GM19238 (cell line): ENCODE measurements around the gene TOM1.

Experiments
- DNase-seq: peaks from one replicate; pipeline ENCODE4 v3.0.0; 2011; ENCODE audit warnings: low spot score; ENCODE audit not compliant: insufficient read length

The TOM1 gene

DNA sequence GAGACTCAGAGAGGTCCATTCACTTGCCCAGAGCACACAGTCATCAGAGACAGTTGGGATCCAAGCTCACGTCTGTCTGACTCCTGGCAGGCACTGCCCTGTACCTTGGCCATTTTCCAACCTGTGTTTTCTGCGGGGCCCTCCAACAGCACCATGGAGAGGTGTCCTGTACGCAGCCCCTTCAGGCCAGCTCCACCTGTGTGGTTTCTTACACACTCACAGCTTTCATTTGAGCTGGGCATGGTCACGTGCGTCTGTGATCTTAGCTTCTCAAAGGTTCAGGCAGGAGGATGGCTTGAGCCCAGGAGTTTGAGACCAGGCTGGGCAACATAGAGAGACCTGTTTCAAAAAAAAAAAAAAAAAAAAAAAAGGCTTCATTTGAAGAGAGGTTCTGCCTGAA lies 24.4 kb downstream of the TOM1 start:
- no peak for DNase-seq

DNA sequence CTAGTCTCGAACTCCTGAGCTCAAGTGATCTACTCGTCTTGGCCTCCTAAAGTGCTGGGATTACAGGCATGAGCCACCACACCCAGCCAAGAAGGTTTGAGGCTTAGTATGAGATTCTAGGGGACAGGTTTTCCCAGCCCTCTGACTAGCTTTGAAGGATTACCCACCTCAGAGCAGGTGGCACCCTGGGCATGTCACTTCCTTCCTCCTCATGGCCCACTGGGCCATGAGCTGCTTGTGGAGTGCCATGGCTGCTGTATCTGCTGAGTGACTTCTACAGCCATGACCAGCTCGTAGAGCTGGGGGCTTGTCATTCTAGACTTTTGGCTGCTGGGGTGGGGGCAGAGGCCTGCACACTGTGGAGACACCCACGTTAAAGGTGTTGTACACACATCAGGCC lies 25.1 kb downstream of the TOM1 start:
- no peak for DNase-seq

DNA sequence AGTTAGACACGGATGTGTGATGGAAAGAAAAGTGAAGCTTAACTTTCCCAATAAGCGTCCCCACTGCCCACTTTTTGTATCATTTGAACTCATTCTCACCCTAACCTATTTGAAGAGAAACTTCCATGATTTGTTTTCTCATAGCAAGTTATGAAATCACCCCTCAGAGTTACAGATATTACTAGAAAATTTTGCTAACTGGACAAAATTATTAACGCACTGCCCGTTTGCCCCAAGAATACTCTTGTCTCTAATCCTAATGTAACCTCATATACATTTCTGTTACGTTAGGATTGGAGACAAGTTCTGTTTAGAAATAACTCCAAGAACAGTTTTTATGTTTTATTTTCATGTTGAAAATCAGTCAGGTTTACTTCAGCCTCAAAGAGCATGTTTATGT lies 25.5 kb downstream of the TOM1 start:
- DNase-seq = no peak

DNA sequence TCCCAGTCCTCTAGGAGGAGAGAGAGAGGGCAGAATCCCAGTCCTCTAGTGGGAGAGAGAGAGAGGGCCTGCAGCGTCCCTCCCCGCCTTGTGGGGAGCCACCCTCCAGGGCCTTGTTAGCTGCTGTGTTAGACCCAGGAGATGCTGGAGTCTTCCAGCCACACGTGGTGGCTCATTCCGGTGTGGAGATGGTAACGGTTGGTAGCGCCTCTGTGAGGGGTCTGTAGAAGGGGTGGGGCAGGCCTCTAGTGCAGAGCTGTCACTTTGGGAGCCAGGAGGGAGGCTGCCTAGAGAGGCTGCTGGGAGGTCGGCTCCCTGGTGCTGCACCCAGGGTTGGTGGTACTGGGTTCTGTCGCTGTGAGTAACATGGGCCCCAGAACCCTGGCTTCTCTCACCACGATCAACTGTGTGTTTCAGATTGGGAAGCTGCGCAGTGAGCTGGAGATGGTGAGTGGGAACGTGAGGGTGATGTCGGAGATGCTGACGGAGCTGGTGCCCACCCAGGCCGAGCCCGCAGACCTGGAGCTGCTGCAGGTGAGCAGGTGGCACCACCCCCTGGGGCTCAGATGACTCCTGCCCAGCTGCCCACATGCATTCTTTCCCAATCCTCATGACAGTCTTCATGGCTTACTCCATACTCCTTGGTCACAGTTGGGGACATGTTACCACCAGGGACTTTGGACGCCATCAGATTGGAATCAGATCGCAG lies 27.3 kb downstream of the TOM1 start:
- DNase-seq = no peak

DNA sequence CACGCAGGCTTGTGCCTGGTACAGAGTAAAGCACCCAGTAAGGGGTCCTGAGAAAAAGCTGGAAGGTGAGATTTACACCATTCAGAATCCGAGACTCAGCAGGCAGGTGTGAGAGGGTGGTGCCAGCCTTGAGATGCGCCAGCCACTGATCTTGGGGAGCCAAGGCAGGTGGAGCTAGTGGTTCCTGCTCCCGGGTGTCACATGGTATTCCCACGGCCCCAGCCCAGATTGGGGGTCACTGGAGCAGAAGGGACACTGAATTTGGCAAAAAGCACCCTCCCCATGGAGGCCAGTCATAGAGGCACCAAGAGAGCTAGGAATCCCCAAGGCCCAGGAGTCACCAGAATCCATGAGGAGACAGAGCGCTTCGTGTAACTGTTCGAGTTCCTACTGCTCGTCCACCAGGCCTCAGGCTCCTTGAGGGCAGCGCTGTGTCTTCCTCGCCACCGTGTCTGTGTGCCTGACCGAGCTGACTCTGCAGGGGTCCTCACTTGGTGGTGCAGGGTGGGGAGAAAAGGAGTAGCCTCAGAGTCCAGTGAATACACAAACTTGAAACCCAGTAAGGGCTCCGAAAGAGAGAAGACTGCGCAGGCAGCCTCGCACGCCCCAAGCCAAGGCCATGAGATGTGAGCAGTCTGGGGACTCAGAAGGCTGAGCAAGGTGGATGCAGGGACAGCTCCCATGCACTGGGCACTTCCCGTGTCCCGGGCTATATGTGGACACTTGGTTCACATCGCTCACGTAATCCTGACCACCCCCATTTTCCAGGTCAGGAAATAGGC lies 28.2 kb downstream of the TOM1 start:
- no peak for DNase-seq

DNA sequence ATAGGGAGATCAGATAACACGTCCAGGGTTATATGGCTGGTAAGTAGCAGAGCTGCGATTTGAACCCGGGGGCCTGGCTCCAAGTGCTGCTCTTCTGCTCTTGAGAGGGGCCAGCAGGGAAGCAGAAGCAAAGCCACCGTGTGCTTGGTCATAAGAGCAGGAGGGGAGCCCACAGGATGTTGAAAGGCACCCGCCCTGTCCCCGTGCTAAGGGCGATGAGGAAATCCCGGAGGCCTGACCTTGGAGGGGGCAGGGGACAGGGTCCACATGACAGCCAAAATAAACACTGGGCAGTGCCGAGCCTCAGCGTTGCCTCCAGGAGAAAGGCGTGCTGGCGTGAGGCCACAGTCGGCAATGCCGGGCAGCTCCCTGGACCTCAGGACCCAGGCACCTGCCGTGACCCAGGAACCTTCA lies 28.8 kb downstream of the TOM1 start:
- no peak for DNase-seq

DNA sequence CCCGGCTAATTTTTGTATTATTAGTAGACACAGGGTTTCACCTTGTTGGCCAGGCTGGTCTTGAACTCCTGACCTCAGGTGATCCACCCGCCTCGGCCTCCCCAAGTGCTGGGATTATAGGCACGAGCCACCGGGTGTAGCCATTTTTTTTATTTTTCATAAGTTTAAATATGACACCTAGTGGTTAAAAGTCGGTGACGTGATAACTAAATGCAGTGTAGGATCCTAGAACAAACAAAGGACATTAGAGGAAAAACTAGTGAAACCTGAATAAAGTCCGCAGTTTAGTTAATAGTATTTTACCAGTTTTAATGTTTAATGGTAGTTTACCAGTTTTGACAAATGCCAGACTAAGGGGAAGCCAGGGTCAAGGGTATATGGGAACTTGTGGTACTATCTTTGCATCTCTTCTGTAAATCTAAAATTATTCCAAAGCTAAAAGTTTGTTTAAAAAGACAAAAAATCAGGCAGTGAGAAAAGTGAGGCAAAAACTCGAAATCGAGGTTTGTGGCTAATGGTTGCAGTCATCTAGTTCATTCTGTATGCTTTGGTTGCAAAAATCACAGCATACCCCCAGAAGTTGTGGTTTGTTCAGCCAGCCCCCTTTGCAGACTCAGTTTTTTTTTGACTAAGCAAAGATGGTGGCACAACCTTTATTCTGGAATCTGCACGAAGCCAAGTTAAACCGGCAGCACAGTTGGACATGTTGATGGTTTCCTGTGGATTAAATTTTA lies 29.6 kb downstream of the TOM1 start:
- DNase-seq = no peak

DNA sequence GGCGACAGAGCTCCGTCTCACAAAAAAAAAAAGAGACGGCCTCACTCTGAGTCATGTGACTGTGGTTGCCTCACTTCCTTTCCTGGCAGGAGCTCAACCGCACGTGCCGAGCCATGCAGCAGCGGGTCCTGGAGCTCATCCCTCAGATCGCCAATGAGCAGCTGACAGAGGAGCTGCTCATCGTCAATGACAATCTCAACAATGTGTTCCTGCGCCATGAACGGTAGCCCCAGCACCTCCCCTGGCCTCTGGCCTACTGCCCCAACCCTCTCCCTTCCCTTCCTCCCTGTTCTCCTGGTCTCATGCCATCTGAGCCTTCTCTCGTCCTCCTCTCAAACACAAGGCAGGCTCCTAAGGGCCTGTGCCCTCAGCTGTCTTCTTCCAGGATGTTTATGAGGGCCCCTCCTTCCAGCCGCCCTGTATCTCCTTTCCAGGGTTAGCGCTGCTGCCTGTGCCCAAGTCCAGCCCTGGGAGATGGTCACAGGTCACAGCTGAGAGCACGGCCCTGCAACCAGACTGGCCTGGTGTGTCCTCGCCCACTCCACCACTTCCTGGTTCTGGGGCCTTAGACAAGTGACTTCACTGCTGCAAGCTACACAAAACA lies 30.7 kb downstream of the TOM1 start:
- no peak for DNase-seq

DNA sequence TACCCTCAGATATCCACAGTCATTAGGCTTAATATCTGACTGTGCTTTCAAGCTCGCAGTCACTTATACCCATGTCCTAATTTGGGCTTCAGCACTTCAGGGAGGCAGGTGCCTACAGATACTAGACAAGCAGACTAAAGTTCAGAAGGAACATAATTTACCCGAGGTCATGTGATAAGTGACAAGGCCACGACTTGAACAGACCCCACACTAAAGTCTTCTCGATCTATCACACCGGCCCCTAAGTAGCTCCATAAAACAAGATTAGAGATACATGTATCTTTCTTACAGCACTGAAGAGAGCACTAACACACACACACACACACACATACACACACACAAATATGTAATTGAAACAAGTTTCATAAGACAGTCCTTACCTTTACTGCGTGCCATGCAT lies 32.6 kb downstream of the TOM1 start:
- no peak for DNase-seq

DNA sequence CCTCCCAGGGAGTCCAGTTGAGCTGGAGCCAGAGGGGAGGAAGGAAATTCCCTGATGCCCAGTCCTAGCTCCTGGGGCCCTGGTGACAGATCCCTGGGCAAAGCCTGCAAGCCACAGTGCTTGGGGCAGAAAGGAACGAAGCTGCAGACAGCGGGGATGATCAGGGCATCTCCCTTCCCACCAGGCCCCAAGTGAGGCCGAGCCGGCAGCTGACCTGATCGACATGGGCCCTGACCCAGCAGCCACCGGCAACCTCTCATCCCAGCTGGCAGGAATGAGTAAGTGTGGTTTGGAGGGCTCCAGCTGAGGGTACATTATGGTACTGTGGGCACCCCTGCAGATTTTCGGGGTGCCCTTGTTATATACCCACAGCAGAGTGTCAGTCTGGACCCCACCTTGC lies 33.5 kb downstream of the TOM1 start:
- no peak for DNase-seq

DNA sequence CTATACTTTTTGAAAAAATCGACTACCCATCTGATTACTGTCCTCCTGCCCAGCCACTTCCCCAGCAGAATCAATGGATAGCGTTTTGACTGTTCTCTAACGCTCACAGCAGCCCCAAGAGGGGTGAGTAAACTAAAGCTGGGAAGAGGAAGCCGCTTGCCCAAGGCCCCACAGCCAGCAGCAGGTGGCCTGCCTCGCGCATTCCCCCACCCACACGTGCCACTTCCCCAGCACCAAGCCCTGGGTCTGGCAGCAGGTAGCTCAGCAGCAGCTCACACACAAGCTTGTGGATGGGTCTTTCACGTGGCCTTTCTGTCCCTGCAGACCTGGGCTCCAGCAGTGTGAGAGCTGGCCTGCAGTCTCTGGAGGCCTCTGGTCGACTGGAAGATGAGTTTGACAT lies 34.3 kb downstream of the TOM1 start:
- no peak for DNase-seq

DNA sequence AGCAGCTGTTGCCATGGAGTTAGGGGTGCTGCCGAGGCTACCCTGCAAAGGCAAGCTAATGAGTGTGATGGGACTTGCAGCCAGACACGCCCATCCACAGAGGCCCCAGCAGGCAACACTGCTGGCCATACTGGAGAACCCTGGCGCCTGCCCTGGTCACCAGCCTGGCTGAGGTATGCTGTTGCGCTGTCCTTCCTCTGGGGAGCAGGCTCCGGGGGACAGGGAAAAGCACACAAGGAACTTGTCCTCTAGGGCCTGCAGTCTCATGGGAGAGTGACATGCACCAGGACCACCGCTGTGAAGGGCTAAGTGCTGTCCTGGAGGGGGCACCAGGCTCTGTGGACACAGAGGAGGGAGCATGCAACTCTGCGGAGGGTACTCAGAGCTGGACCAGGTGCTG lies 35.8 kb downstream of the TOM1 start:
- no peak for DNase-seq

DNA sequence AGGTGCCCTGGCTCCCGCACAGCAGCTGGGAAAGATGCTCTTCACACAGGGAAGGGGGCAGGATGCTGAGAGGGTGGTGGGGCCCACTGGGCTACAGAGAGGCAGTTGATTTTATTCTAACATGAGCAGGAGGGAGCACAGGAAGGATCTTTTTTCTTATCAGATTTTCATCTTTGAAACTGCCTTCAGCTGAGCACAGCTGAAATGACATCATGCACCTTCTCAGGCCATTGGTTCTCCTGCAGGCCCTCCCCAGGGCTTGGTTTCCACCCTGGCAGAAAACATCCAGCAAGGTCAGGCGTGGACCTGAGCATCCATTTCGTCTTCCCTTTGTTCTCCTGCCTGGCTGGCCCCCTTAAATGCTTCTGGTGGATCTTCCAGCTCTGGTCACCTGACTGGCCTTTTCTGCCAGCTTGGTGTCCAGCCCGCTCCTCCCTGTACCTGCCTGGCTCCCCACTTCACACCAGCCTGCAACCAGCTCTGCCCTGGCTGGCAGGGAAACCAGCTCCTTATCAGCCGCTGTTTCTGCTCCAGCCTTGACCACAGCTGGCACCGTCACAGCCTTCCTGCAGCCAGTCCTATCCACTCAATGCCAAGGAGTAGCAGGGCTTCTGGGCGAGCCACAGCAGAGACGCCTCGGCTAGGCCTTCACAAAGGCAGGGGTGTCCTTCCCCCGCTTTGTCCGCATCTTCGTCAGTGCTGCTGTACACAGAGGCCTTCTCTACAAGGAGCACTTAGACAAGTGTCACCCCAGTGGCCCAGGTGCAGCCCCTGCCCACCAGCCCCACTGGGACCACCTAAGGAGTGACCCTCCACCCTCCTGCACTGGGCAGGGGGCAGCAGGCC lies 36.5 kb downstream of the TOM1 start:
- DNase-seq = no peak

DNA sequence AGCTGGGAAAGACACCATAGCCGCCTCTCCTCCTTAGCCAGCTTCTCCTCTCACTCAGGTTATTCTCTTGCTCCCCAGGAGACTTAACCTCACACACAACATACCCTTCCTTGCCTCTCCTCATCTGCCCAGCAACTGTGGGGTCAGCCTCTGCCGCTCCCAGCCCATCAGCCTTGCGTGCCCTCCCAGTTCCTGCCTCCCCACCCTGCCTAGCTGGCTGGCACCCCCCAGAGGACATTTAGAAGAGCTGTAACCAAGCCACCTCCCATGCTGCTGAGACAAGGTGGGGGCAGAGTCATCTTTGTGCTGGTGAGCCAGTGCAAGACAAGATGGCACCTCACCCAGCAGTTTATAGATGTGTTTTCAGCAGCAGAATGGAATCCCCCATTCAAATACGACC lies 38.2 kb downstream of the TOM1 start:
- no peak for DNase-seq

DNA sequence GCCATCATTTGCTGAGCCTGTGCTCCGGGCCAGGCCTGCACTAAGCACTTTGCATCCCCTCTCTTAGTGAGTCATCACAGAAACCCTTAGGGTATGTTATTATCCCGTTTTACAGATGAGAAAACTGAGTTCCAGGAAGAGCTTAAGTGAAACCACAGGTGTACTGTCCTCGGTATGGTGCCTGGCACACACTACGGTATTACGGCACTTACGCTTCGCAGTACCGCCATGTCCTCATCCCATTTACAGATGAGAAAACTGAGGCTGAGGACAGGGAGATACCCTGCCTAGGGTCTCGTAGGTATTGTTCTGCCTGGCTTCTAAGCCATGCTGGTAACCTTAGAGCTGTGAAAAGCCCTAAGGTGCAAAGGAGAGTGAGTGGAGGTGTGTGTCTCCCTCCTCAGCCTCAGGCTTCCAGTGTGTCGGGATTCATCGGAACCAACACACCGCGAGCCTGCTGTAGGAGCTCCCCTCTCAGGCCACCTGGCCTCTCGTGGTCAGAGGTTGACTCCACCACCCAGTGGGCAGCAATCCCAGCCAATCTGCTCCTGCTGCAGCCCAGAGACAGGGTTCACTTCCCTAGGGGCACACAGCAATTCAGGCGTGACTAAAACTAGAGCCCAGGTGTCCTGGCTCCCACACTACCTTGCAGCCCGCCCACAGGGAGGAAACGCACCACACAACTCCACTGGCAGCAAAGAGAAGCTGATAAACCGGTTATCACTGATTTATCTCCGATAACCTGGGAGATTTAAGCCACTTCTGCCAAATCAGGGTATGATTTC lies 41.6 kb downstream of the TOM1 start:
- no peak for DNase-seq

DNA sequence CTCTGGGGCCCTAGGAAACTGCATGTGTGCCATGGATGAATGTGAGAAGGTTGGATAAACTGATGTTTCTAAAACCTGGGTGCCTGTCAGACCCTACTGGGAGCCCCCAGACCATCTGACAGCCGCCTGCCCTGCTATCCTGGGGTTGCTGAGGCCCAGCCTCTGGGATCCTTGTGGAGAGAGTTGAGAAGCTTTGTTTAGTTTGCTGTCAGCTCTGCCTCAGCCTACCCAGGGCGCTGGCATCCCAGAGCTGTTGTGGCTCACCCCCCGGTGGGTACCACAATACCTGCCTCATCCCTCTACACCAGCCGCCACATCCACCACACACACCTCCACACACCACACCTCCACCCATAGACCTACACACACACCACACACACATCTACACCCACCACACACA lies 42.7 kb downstream of the TOM1 start:
- no peak for DNase-seq

DNA sequence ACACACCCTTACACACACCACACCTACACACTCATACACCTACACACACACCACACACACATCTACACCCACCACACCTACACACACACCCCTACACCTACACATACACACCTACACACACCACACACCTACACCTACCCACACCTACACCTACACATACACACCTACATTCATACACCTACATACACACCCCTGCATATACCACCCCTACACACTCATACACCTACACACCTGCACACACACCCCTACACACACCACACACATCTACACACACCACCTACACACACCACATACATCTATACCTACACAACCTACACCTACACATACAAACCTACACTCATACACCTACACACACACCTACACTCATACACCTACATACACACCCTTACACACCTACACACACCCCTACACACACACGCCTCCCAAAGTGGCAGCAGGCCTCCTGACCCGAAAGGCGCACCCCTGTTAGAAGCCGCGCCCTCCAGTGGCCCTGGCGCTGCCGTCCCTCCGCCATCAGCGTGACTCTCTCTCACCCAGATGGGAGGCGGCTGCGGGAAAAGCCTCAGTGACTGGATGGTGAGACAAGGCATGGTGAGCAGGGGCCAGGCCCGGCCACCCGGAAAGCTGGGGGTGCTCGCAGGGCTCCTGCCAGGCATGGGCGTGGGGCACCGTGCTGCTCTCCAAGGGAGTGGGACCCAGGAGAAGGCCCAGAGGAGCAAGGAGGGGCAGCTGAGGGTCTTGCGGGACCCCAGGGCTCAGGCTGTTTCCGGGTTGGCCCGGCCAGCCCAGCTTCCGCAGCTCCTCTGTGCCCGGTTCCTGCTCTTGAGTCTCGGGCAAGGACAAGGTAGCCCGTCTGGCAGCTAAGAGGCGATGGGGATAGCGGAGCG lies 44.2 kb downstream of the TOM1 start:
- DNase-seq = no peak

DNA sequence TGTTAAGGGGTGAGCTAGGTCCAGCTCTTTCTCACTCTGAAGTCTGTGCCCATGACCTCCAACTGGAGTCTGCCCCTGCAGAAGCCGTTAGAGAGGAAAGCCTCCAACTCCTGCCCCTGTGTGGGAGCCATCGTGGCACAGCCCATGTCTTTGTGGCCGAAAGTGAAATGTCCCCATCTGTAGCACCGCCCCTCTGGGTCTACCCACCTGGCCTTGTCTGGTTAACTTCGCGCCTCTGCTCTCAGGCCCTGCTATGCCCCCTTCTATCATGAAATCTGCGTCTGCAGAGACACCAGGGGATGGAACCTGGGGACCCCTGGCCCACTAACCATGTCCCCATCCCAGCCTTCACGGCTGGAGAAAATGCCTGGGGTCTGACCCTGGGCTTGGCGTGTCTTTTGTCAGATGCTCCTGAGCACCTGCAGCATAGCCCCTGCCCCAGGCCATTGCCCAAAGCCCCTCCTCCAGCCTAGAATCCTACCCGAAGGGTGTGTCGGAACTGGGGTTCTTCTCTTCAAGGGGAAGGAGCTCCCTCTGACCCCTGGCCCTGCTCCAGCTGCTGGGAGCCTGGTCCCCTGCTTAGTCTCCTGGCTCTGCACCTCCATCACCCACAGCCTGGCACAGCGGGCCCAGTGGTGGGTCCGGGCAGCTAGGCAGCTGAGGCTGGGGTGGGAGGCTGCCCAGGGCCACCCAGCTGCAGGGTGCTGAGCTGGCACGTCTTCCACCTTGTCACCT lies 45.4 kb downstream of the TOM1 start:
- DNase-seq = no peak
